Upper lobe of left lung (tissue), 6 donors: ENCODE measurements around the gene ZNF443. TPM values are rescaled to one million over a fixed set of nuclear protein-coding genes. Genes with fewer than 3 reads are reported as not detected.
A peak's percentile ranks its signal among the peaks of the same experiment; 100 is the strongest.
"Not testable (repeated sequence)": the region's sequence is repeated elsewhere in the genome, so short reads cannot be mapped to it uniquely, and the experiment has no call there.

Experiments used
- ATAC-seq, 2 donors: fragments of 200-7000 bp; cut with Tn5 transposase; one replicate each; pipeline ENCODE4 v1.9.1; 2022; ENCODE audit warnings: mild to moderate bottlenecking in 2 of 2, moderate library complexity in 2 of 2; ENCODE audit not compliant: low FRiP score in 2 of 2
- DNase-seq, 2 donors: peaks; one replicate each; pipeline ENCODE4 v3.0.0-alpha.2; 2019 to 2020
- H3K27ac ChIP-seq, 4 donors: fragments of 200-600 bp; sonication (generic); one replicate each; pipeline ENCODE4 v1.5.1; 2016 to 2019
- H3K27me3 ChIP-seq, 4 donors: fragments of 200-600 bp; sonication (generic); one replicate each; pipeline ENCODE4 v1.5.1; 2017 to 2019
- H3K36me3 ChIP-seq, 4 donors: fragments of 200-600 bp; sonication (generic); one replicate each; pipeline ENCODE4 v1.5.1; 2016 to 2019
- H3K4me1 ChIP-seq, 4 donors: fragments of 200-600 bp; sonication (generic); one replicate each; pipeline ENCODE4 v1.5.1; 2018 to 2019
- H3K4me3 ChIP-seq, 4 donors: fragments of 200-600 bp; sonication (generic); one replicate each; pipeline ENCODE4 v1.5.1; 2017 to 2019; ENCODE audit warnings: mild to moderate bottlenecking in 2 of 4, moderate library complexity in 1 of 4
- H3K9me3 ChIP-seq, 4 donors: fragments of 200-600 bp; sonication (generic); one replicate each; pipeline ENCODE4 v1.5.1; 2018 to 2019
- CTCF ChIP-seq, 6 experiments: fragments of 450-650 bp in 4 of 6; fragments of 200-600 bp in 2 of 6; sonication (generic) in 2 of 6; IDR thresholded peaks; one replicate each; pipeline ENCODE4 v1.5.1; 2016 to 2019; ENCODE audit warnings: antibody characterized with exemption in 6 of 6
- EP300 ChIP-seq, 4 donors: sonication (generic); formaldehyde crosslinking; IDR thresholded peaks; one replicate each; pipeline ENCODE4 v1.5.1; 2017; ENCODE audit warnings: antibody characterized with exemption in 4 of 4, control low read depth in 2 of 4
- POLR2A ChIP-seq, 4 donors: fragments of 450-650 bp; IDR thresholded peaks; one replicate each; pipeline ENCODE4 v1.5.1; 2016 to 2017; ENCODE audit warnings: antibody characterized with exemption in 4 of 4, mild to moderate bottlenecking in 2 of 4
- POLR2AphosphoS5 ChIP-seq, 2 donors: sonication (generic); formaldehyde crosslinking; IDR thresholded peaks; one replicate each; pipeline ENCODE4 v1.5.1; 2017; ENCODE audit warnings: antibody characterized with exemption in 2 of 2
- WGBS, 2 donors: methylation state at CpG; one replicate each; pipeline ENCODE4 v1.1.5; 2017 to 2018; 5-methylcytosine and 5-hydroxymethylcytosine counted together
- total RNA-seq, 6 donors: library from RNA; depleted of rRNA in 4 of 6; stranded (reverse); fragments of >200 nt in 4 of 6; gene quantifications; one replicate each; pipeline versions ENCODE4 v1.1.0 to v1.2.1, GENCODE V29; 2016 to 2021
- donor health status: DM: no; HTN: no; CAD: no; lungs with moderate emphysema.
- donor health status: DM: no; HTN: yes; CAD: no; lungs with severe emphysema.

Gene ZNF443
- total RNA-seq, 6 donors from 2014 or later: 2.7 to 9.4 (median 4.2) TPM

- Histone ChIP-seq H3K4me1 (peaks cover 6 to 27% (median 18%) of the 10 kb centered on the region in 4 donors), H3K9me3 (no peaks in the 10 kb centered on the region), H3K27me3 (no peaks in the 10 kb centered on the region), H3K36me3 (no peaks in the 10 kb centered on the region), H3K27ac (peak overlapping the region; percentile 65 to 84 (median 78)), H3K4me3 (peak overlapping the region; percentile 68 to 86 (median 84))
- DNase-seq (no peak), ATAC-seq (no peak)
- TF ChIP-seq CTCF (IDR thresholded peaks at IDR 0.05) (no peak), EP300 (IDR thresholded peaks at IDR 0.05) (no peak), POLR2AphosphoS5 (IDR thresholded peaks at IDR 0.05) (no peak), POLR2A (IDR thresholded peaks at IDR 0.05) (no peak)
- 2 to 4% methylated on average over 7 to 13 of the region's 13 CpGs for WGBS, 2 donors
These were observed 43.2 kb upstream of the ZNF443 start for GRCh38 chr19:12484011-12484370.

GRCh38 chr19:12482509-12482886 lies 41.7 kb upstream of the ZNF443 start:
- peaks cover 0 to 5% (median 0%) of the 10 kb centered on the region in 4 donors for H3K36me3 ChIP-seq
- H3K27me3 ChIP-seq: no peaks in the 10 kb centered on the region
- ATAC-seq: no peak
- no peaks in the 10 kb centered on the region for H3K9me3 ChIP-seq
- DNase-seq: no peak
- no peak overlapping the region for H3K27ac ChIP-seq
- no peak overlapping the region for H3K4me3 ChIP-seq
- WGBS, 2 donors: 27 to 53% methylated on average over 1 to 2 of the region's 2 CpGs
- H3K4me1 ChIP-seq: peaks cover 6 to 27% (median 18%) of the 10 kb centered on the region in 4 donors
- TF ChIP-seq EP300 (IDR thresholded peaks at IDR 0.05) (no peak), CTCF (IDR thresholded peaks at IDR 0.05) (no peak), POLR2AphosphoS5 (IDR thresholded peaks at IDR 0.05) (no peak), POLR2A (IDR thresholded peaks at IDR 0.05) (no peak)

GRCh38 chr19:12481781-12482508 lies 41.1 kb upstream of the ZNF443 start:
- DNase-seq: no peak
- Histone ChIP-seq H3K36me3 (peaks cover 0 to 5% (median 0%) of the 10 kb centered on the region in 4 donors), H3K4me1 (peaks cover 6 to 27% (median 18%) of the 10 kb centered on the region in 4 donors), H3K4me3 (no peak overlapping the region), H3K27me3 (no peaks in the 10 kb centered on the region), H3K9me3 (no peaks in the 10 kb centered on the region), H3K27ac (no peak overlapping the region)
- 61 to 65% methylated on average over 4 of the region's 4 CpGs for WGBS, 2 donors
- no peak for TF ChIP-seq POLR2A (IDR thresholded peaks at IDR 0.05)
- TF ChIP-seq EP300 (IDR thresholded peaks at IDR 0.05): no peak
- no peak for TF ChIP-seq POLR2AphosphoS5 (IDR thresholded peaks at IDR 0.05)
- TF ChIP-seq CTCF (IDR thresholded peaks at IDR 0.05): no peak
- no peak for ATAC-seq

- ATAC-seq: no peak
- H3K4me3 ChIP-seq: no peak overlapping the region
- WGBS, 2 donors: 64 to 71% methylated on average over 5 of the region's 5 CpGs
These were observed 37.6 kb upstream of the ZNF443 start for GRCh38 chr19:12478234-12478941.

DNA sequence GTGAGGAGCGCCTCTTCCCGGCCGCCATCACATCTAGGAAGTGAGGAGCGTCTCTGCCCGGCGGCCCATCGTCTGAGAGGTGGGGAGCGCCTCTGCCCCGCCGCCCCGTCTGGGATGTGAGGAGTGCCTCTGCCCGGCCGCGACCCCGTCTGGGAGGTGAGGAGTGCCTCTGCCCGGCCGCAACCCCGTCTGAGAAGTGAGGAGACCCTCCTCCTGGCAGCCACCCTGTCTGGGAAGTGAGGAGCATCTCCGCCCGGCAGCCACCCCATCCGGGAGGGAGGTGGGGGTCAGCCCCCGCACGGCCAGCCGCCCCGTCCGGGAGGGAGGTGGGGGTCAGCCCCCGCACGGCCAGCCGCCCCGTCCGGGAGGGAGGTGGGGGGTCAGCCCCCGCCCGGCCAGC lies 26.8 kb upstream of the ZNF443 start:
- not testable (repeated sequence) for H3K4me1 ChIP-seq, H3K27me3 ChIP-seq, H3K27ac ChIP-seq, H3K4me3 ChIP-seq, ATAC-seq
- peaks cover 44 to 75% (median 57%) of the 10 kb centered on the region in 4 donors for H3K9me3 ChIP-seq
- DNase-seq: peak in 1 of 2 donors; percentile 67
- WGBS, 2 donors: 98 to 100% methylated on average over 3 to 16 of the region's 33 CpGs
- H3K36me3 ChIP-seq: peaks cover 5 to 31% (median 25%) of the 10 kb centered on the region in 4 donors

More at GRCh38 chr19:12478234-12478941, 37.6 kb upstream of the ZNF443 start:
- H3K9me3 ChIP-seq: peaks cover 0 to 8% (median 3%) of the 10 kb centered on the region in 4 donors
- H3K27ac ChIP-seq: no peak overlapping the region
- TF ChIP-seq POLR2AphosphoS5 (IDR thresholded peaks at IDR 0.05): no peak
- TF ChIP-seq POLR2A (IDR thresholded peaks at IDR 0.05): no peak
- H3K4me1 ChIP-seq: peaks cover under 1 to 14% (median 7%) of the 10 kb centered on the region in 4 donors
- DNase-seq: no peak
- H3K36me3 ChIP-seq: peaks cover 0 to 5% (median 0%) of the 10 kb centered on the region in 4 donors
- H3K27me3 ChIP-seq: no peaks in the 10 kb centered on the region
